ENCODE results near the gene CIAO2B. TPM values are rescaled to one million over a fixed set of nuclear protein-coding genes. Genes with fewer than 3 reads are reported as not detected.

The CIAO2B gene
- total and polyA plus RNA-seq, 11 donors, result 103 to 669 (median 129) TPM

- Histone ChIP-seq H3K27ac (no peak overlapping the region), H3K4me3 (no peak overlapping the region), H3K9me3 (no peaks in the 10 kb centered on the region), H3K4me1 (peaks cover 0 to 6% (median 0%) of the 10 kb centered on the region in 12 donors), H3K36me3 (peaks cover 0 to 16% (median 8%) of the 10 kb centered on the region in 9 donors), H3K27me3 (no peaks in the 10 kb centered on the region)
- 51 to 77% (median 63%) methylated on average over 2 of the region's 2 CpGs for WGBS, 4 donors
- TF ChIP-seq POLR2A (IDR thresholded peaks at IDR 0.05), result no peak
- no peak for TF ChIP-seq CTCF (IDR thresholded peaks at IDR 0.05)
- intact Hi-C loops (cut with DNase I), result loop anchor here in 5 of 10 donors (10.0 kb wide), 2 partner anchors 54 to 264 kb away; partner anchors contain the start of genes B3GNT9 (in 4 of the 5), FBXL8 (in 4 of the 5) and TRADD (in 4 of the 5)
- no peak for DNase-seq
- ATAC-seq, result no peak
These were observed 43.4 kb downstream of the CIAO2B start for GRCh38 chr16:66890799-66891198.

GRCh38 chr16:66889622-66890021 lies 44.6 kb downstream of the CIAO2B start:
- DNase-seq, result no peak
- H3K9me3 ChIP-seq, result no peaks in the 10 kb centered on the region
- no peaks in the 10 kb centered on the region for H3K4me1 ChIP-seq
- H3K27ac ChIP-seq, result no peak overlapping the region
- no peak for TF ChIP-seq CTCF (IDR thresholded peaks at IDR 0.05)
- no peak for TF ChIP-seq POLR2A (IDR thresholded peaks at IDR 0.05)
- intact Hi-C loops (cut with DNase I), result loop anchor here in 5 of 10 donors (10.0 kb wide), 2 partner anchors 55 to 265 kb away; partner anchors contain the start of genes B3GNT9 (in 4 of the 5), FBXL8 (in 4 of the 5) and TRADD (in 4 of the 5)
- ATAC-seq, result no peak
- no peak overlapping the region for H3K4me3 ChIP-seq
- peaks cover 0 to 28% (median 19%) of the 10 kb centered on the region in 9 donors for H3K36me3 ChIP-seq
- 47 to 55% (median 51%) methylated on average over 4 of the region's 4 CpGs for WGBS, 4 donors
- H3K27me3 ChIP-seq, result no peaks in the 10 kb centered on the region

- Histone ChIP-seq H3K4me1 (no peaks in the 10 kb centered on the region), H3K4me3 (no peak overlapping the region), H3K36me3 (peaks cover 0 to 34% (median 24%) of the 10 kb centered on the region in 9 donors), H3K27ac (no peak overlapping the region), H3K27me3 (no peaks in the 10 kb centered on the region), H3K9me3 (no peaks in the 10 kb centered on the region)
- no peak for ATAC-seq
- no peak for TF ChIP-seq CTCF (IDR thresholded peaks at IDR 0.05)
- TF ChIP-seq POLR2A (IDR thresholded peaks at IDR 0.05), result no peak
- 90 to 95% (median 92%) methylated on average over 6 of the region's 6 CpGs for WGBS, 4 donors
- intact Hi-C loops (cut with DNase I), result no loop called here
- no peak for DNase-seq
These were observed 45.3 kb downstream of the CIAO2B start for GRCh38 chr16:66888647-66889615.

GRCh38 chr16:66886914-66887313 lies 47.3 kb downstream of the CIAO2B start:
- intact Hi-C loops (cut with DNase I), result no loop called here
- no peak overlapping the region for H3K4me3 ChIP-seq
- no peaks in the 10 kb centered on the region for H3K9me3 ChIP-seq
- ATAC-seq (no peak), DNase-seq (no peak)
- H3K27ac ChIP-seq, result no peak overlapping the region
- 65 to 83% (median 77%) methylated on average over 3 of the region's 3 CpGs for WGBS, 4 donors
- H3K36me3 ChIP-seq, result peaks cover 0 to 33% (median 24%) of the 10 kb centered on the region in 9 donors
- TF ChIP-seq POLR2A (IDR thresholded peaks at IDR 0.05) (no peak), CTCF (IDR thresholded peaks at IDR 0.05) (no peak)
- no peaks in the 10 kb centered on the region for H3K27me3 ChIP-seq
- H3K4me1 ChIP-seq, result peaks cover 0 to 2% (median 0%) of the 10 kb centered on the region in 12 donors
